NOMO-1 treated with dmso at 0.1 percent for 144 hours (cell line): ENCODE measurements around the gene DUSP16.

ENCODE experiments used
- DNase-seq: peaks from one replicate; lab custom pipeline; 2025; ENCODE audit not compliant: unreplicated experiment; lab: John Stamatoyannopoulos, UW

Gene DUSP16

DNA sequence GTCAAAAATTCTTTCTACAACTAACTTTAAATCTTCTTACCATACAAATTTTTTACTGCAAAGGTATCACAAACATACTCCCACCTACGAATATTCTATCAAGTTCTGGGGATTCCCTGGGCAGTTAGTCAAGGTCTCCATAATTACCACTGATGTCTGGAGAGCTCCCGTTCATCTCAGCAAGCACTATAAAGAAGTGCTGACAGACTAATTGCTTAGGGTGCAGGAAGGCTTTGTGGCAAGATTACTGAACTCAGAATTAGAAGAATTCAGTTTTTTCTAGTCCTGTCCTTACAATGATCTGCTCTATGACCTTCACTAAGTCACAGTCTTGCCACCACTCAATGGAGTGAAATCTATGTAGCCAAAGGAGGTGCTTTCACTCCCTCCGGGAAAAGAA is 61.5 kb downstream of the DUSP16 start:
- DNase-seq = no peak

DNA sequence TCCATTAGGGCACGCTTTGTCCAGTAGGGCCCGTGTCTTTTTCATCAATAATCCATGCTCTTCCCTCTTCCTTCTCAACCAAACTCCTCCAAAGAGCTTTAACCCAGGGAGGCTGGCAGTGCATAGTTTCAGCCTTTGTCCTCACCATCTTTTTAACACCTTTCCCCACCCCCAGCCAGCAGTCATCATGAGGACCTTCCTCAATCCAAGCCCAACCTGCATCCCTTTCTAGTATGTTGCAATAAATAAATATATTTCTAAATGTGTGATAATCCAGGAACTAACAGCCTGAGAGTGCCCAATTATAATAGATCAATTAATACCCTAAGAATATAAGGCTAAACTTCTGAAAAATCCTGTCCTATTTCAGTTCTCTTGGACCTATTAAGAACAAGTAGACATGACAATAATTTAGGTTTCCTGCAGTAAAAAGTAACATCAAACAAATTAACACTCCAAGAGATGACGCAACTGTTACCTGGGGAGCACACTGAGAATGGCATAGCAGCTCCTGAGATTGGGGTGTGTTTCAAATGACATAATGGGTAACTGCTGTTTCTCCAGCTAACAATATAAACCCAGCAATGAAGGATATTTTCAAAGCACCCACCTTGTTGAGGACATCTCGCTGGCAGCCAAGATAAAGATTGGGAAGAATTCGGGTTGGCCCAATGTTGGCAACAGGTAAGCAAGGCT is 62.6 kb downstream of the DUSP16 start:
- no peak for DNase-seq

DNA sequence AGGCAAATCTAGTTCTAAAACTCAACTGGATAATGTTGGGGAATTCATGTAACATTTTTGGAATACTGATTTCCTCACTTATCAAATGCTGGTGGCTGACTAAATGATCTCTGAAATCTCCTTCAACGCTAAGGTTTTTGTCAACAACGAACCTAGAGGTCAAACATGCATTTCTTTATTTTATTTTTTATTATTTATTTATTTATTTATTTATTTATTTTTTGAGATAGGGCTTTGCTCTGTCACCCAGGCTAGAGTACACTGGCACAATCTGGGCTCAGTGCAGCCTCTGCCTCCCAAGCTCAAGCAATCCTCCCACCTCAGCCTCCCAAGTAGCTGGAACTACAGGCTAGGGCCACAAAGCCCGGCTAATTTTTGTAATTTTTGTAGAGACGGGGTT is 64.5 kb downstream of the DUSP16 start:
- DNase-seq = no peak

DNA sequence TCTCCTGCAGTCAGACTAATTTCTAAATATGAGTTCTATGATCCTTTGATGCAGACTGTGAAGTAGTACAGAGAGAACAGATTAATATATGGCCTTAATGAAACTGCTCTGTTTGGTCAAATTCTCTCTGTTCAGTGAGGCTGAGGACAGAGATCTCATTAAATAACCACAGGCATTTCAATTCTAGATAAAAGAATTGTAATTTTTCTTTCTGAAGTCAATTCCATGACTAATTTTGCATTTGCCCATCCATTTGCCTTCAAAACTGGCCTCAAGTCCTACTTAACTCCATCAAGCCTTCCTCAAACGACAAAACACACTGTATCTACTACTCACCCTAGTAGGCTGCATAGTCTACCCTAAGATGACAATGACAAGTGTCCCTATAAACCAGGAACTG is 67.1 kb downstream of the DUSP16 start:
- no peak for DNase-seq

DNA sequence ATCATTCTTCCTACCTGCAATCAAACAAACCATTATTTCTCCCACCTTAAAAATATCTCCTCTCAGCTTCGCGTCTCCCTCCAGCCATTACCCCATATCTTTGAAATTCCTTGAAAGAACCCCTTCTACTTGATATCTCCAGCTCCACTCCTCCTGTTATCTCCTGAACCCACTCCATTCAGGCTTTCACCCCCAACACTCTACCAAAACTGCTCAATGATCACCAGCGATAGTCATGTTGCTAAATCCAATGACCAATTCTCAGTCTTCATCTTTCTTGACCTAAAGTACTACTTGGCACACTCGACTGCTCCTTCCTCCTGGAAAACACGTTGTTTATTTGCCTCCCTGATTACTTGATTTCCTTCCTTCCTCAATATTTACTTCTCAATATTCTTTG is 70.1 kb downstream of the DUSP16 start:
- no peak for DNase-seq

DNA sequence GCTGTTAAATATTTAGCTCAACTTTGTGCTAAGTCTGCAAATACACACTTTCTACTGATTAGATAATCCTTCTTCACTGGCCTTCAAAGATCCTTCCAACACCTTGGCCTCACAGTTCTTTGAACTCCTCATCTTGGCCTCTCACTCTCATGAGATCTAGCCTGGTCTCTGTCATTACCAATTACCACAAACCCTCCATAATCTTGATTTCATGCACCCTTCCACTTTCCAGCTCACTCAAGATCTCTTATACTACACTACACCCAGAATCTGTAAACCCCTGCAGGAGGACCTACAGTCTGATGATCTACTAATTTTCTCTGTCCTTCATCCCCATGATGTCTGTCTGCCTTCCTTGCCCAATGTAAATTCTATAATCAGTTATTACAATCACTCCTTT is 71.1 kb downstream of the DUSP16 start:
- DNase-seq = no peak

DNA sequence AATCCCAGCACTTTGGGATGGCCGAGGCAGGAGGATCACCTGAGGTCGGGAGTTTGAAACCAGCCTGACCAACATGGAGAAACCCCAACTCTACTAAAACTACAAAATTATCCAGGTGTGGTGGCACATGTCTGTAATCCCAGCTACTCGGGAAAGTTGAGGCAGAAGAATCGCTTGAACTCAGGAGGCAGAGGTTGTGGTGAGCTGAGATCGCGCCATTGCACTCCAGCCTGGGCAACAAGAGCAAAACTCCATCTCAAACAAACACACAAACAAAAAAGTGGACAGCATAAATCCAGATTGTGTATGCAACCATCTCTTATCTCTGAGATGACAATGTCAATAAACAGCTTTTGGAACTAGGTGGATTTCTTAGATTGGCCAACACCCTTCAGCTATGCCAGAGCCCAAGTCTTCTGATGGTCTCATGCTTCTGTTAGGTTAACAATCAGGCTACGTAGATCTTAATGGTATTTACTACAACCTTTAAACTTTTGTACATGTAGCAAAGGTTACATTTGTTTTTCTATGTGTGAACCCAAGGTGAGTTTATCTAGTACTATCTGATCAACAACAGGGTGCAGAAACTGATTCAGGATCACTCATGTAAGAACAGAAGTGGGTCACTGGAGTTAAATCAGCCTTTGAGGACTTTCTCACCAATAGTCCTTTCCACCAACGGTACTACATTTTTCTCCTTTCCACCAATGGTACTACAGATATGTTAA is 73.7 kb downstream of the DUSP16 start:
- no peak for DNase-seq

DNA sequence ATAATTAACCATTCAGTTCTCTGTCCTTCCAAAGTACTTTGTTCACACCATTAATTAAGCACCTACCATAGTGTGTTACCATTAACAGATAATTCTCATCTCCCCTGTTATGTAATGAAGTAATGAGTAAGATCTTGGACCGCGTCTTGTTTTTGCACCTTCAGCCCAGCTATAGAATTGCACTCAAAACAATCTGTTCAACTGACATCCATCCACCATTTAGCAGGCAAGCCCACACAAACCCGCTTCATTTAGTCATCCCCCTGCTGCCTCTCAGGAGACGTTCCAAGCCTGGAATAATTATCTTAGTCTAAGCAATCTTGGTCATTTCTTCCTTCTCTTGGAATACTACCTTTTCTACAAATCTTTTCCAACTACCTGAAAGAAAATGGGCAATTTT is 74.4 kb downstream of the DUSP16 start:
- DNase-seq = no peak

DNA sequence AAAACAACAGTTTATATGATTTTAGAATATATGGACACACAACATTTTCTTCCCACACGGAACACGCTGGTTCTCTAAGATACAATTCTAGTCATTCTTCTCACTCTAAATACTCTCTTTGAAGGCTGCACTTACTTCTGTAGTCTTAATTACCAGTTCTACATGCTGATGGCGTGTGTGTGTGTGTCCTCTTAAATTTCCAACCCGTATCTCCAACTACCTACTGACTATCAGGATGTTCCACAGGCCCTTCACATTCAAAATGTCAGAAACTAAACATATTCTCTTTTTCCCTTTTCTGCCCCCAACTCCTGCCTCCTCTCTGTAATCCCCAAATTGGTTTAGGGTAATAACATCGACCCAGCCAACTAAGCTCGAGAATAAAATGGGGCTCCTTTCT is 75.2 kb downstream of the DUSP16 start:
- DNase-seq = no peak

DNA sequence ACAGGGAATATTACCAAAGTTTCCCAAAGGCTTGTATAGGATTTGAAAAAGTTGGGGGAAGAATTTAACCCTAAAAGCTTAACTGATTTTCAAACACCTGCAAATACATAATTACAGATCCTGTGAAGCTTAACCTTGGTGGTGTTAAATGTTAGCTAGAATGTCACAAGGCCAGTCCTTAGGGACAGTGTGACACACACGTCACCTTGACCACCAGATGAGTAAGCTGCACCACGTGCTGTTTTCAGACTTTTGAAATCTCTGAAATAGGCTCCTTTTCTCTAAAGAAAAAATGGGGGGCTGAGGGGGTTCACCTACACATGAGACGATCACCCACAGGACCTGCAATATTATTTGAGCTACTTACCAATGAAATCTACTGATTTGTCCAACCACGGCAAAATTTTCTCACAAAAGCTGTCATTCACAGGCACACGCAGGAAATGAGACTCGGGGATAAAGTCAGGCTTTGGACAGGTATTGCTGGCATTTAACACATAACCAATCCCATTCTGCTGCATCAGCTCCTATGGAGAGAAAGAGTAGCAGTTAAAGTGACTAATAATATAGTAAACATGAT is 75.9 kb downstream of the DUSP16 start:
- DNase-seq = no peak

DNA sequence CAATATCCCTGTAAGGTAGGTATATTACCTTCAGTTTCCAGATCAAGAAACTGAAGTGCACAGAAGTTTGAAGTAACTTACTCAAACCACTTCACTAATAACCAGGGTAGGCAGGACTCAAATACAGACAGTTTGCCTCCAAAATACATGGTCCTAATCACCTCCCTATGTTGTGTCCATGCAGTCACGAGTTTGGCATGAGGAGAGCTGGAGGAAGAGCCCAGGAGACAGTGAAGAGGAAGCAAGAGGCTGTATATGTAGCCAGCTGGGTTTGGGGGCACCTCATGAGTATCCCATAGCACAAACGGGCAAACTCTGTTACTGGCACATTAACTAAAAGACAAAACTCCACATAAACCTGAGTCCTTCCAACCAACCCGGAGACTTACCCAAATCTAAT is 79.2 kb downstream of the DUSP16 start:
- no peak for DNase-seq

DNA sequence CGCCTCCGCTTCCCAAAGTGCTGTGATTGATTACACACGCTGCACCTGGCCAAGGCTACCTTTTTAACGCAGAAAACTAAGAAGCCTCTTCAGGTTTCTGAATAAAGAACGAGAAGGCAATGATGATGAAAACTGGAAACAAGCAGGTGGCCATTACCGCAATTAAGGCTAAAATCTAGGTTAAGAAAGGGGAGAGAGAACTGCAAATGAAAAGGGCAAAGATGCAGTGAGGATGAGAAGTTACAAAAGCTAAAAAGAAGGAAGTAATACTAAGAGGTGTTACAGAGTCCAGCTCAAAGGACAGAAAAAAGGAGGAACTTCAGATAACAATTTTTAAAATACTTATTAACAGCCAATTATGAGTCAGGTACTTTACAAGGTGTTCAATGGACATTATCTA is 79.7 kb downstream of the DUSP16 start:
- DNase-seq = peak; percentile 57

DNA sequence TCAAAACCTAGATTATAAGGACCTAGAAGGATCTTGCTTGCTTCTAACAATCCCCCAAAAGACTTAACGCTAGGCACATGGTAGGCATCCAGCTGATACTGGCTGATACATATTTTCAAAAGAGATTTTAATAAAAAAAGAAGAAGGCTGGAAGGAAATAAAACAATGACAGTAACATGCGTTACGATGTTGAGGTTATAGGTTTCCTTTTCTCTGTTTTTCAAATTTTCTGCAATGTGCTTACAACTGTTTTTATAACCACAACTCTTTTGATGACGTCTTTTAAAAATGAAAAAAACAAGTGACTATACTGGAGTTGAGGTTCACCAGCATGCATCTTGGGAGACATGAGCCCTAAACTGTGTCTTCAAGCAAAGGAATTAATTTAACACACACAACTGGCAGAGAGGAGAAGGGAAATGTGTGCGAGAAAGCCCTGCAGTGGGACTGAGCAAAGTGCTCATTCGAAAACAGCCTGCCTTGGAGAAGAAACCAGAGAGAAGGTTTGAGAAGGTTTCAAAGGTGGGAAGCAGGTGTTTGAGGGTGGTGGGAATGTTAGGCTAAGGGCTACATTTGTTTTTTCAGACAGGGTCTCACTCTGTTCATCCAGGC is 80.4 kb downstream of the DUSP16 start:
- DNase-seq = no peak

DNA sequence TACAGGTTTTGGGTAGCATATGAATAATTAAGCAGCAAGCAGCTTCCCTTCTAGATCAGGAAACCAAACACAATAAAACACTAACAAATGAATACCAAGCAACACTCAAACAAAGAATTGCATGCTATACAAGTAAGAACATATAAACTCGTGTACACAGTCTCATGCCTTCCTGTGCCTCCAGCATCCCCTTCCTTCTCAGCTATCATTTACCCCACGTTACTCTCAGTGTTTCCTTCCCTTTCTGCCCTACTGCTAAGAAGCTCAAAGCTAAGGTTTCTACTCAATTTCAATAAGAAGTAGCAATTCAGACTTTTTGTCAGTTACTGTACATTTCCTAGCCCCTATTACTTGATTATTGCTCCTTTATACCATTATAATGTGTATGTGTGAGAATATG is 81.0 kb downstream of the DUSP16 start:
- DNase-seq = no peak

DNA sequence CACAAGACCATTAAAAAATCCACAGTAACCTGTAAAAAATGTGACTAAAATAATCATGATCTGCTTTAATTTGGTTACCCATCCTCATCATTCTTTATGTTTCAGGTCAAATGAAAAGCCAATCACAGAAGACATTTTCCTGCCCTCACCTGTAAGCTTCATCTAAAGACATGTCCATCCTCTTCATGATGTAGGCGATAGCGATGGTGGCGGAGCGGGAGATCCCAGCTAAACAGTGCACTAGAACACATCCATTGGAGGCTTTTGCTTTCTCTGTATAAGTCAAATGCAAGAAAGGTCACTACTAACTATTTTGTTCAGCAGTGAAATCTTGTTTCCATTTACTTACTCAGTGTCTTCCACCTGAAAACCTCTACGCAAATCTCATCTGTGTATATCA is 82.6 kb downstream of the DUSP16 start:
- no peak for DNase-seq

DNA sequence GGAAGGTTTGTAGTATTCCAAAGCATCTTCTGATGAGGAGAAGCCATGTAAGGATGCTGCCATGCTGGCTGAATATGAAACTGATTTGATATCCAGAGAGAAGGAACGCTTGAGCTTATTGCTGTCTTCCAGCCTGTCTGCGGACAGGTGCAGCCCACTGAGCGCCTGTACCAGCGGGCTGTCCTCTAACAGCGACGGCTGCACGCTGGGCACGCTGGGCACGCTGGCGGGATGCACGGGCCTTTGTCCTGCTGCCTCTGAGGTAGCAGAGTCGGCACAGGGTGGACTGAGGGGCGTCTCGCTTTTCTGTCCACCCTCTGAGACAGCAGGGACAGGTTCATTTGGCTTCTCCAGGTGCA is 85.2 kb downstream of the DUSP16 start:
- DNase-seq = no peak

DNA sequence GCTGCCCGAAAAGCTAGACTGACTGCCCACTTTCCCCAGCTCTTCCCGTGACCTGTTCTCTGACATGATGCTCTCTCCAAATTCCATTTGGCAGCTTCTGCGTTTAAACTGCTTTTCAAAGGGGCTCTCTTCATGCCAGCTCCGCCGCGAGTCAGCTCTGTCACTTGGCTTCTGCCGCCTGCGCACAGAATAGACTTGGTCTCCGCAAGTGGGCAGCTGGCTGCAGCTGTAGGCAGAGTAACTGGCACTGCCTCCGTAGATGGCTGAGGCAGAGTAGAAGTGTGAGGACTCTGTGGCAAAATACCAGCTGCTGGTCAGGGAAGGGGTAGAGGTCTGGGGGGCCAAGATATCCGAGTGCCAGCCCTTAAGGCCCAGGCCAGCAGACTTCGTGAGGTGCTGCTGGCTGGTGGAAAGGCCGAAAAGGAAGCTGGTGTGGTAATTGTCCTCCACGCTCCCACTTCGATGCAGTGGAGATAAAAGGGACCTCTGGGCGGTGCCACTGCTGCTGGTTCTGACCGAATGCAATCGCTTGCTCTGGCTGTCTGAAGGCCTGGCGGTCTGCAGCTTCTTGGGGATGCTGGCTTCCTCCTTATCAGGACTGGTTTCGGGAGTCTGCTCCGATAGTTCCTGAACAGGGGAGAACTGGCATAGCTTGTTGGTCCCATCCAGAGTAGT is 85.7 kb downstream of the DUSP16 start:
- DNase-seq = no peak

DNA sequence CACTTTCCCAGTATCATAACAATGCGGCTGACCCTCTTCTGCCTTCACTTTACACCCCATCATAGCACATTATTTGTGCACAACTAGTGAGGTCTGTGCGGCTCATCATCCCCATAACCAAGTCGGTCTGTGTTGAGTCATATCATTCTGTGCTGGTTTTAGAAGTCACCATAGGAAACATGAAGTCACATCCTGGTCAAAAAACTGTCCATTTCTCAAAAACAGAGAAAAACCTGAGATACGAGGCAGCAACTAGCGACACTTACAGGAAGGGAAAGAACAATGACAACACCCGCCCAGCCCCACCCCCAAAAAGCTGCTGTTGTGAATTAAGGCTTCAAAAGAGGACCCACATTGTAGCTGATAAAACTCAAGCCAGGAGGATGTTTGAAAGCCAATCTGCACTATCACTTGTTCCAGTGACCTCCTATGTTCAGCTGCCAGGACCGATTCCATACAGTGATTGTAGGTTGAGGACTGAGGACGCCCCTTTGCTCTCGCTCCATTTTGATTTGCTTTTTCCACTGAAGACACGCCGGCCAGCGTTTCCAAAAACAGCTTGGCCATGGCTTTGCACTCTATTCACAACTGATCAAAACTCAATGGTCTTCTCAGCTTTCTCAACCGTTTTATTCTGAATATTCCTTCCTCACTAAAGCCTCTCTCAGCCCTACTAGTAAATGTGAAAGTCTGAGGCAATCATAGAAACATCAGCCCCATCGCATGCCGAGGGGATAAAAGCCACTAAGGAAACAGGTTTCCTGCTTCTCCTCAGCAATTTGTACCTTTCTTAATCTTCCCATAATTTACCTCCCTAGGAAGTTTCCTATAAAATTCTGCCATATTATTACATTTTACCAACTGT is 87.5 kb downstream of the DUSP16 start:
- DNase-seq = no peak

DNA sequence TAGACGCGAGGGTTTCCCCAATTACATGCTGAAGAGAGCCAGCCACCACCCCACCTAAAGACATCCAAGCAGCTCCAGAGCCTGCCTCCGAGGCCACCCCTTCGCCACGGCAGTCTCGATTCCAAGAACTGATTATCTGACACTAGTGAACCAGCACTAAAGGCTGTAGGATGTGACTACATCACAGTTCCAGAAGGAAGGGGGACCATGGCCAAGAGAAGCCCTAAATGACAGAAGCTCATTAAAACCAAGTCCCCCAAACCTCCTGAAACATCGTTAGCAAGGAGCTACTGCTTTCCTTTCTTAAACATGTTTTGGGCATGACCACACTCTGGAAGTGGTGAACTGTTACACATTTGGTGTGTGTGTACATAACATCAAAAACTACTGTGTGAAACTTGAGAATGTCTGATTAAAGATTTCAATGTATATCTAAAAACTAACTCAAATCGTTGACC is 88.2 kb downstream of the DUSP16 start:
- no peak for DNase-seq

DNA sequence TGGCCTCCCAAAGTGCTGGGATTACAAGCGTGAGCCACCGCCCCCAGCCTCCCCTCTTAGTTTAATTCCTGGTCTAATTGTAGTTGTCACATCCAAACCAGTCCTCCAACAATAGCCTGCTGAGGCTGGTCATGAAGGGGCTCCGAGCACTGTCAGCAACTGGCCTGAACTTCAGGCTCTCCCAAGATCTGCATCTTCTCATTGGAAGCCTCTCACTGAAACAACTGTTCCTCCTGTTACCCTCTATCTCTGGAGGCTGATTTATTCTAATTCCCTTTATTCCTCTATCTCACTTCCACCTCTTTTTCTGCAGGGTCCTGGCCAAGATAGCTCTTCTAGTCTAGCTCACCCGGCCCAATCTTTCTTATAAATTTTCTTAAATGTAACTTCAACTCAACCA is 89.4 kb downstream of the DUSP16 start:
- no peak for DNase-seq
